Measurements from ENCODE around the gene CMSS1.

Gene CMSS1

GRCh38 chr3:100008081-100008698, 190.5 kb downstream of the CMSS1 start:
- ChIA-PET CTCF (interaction anchor here (1.0 to 2.0 kb wide), 4 partner anchors 8 to 141 kb away, joined by 3 to 8 read pairs (median 4); no protein-coding TSS in a partner anchor), POLR2A (no interaction called here)
- TF ChIP-seq CTCF (IDR thresholded peaks at IDR 0.05; ENCODE audit: control extremely low read depth, extremely low read depth, low read depth, missing control alignments): no peak
- DNase-seq (ENCODE audit: extremely low spot score): no peak

GRCh38 chr3:100009276-100010086, 191.8 kb downstream of the CMSS1 start:
- no peak for DNase-seq (ENCODE audit: extremely low spot score)
- ChIA-PET CTCF (interaction anchor here (0.9 to 1.7 kb wide), 4 partner anchors 12 to 174 kb away, joined by 3 to 5 read pairs (median 4); no protein-coding TSS in a partner anchor), POLR2A (no interaction called here)
- TF ChIP-seq CTCF (IDR thresholded peaks at IDR 0.05; ENCODE audit: control extremely low read depth, extremely low read depth, low read depth, missing control alignments): no peak

- no peak for TF ChIP-seq CTCF (IDR thresholded peaks at IDR 0.05; ENCODE audit: control extremely low read depth, extremely low read depth, low read depth, missing control alignments)
- ChIA-PET POLR2A (no interaction called here), CTCF (interaction anchor here (1.3 to 1.7 kb wide), 3 partner anchors 12 to 16 kb away, joined by 3 to 5 read pairs (median 4); no protein-coding TSS in a partner anchor)
- DNase-seq (ENCODE audit: extremely low spot score): no peak
Observed at GRCh38 chr3:100010087-100010417, 192.4 kb downstream of the CMSS1 start.

GRCh38 chr3:100018806-100019205, 201.1 kb downstream of the CMSS1 start:
- CTCF ChIA-PET: interaction anchor here (1.4 kb wide), 1 partner anchor 9 kb away, joined by 4 read pairs; no protein-coding TSS in a partner anchor
- TF ChIP-seq CTCF (IDR thresholded peaks at IDR 0.05; ENCODE audit: control extremely low read depth, extremely low read depth, low read depth, missing control alignments): no peak
- no peak for DNase-seq (ENCODE audit: extremely low spot score)
- POLR2A ChIA-PET: no interaction called here

- POLR2A ChIA-PET: interaction anchor here (0.5 kb wide), 1 partner anchor 743 kb away, joined by 7 read pairs; no protein-coding TSS in a partner anchor
- CTCF ChIA-PET: interaction anchor here (1.1 to 1.5 kb wide), 2 partner anchors 13 to 25 kb away, joined by 3 to 4 read pairs; no protein-coding TSS in a partner anchor
- DNase-seq (ENCODE audit: extremely low spot score): no peak
- TF ChIP-seq CTCF (IDR thresholded peaks at IDR 0.05; ENCODE audit: control extremely low read depth, extremely low read depth, low read depth, missing control alignments): no peak
Observed at GRCh38 chr3:100019719-100020118, 202.1 kb downstream of the CMSS1 start.

- TF ChIP-seq CTCF (IDR thresholded peaks at IDR 0.05; ENCODE audit: control extremely low read depth, extremely low read depth, low read depth, missing control alignments): no peak
- ChIA-PET CTCF (interaction anchor here (0.8 to 1.7 kb wide), 13 partner anchors 8 to 189 kb away, joined by 3 to 5 read pairs (median 3); no protein-coding TSS in a partner anchor), POLR2A (interaction anchor here (0.6 kb wide), 1 partner anchor 27 kb away, joined by 3 read pairs; no protein-coding TSS in a partner anchor)
- DNase-seq (ENCODE audit: extremely low spot score): no peak
Observed at GRCh38 chr3:100020876-100021644, 203.4 kb downstream of the CMSS1 start.
